Panc1 (cell line): ENCODE results near the gene LAMB3. TPM values are rescaled to one million over a fixed set of nuclear protein-coding genes. Genes with fewer than 3 reads are reported as not detected.

Source experiments
- ATAC-seq: fragments of 200-7000 bp; cut with Tn5 transposase; 2 replicates; pipeline ENCODE4 v1.9.1; 2020; ENCODE audit warnings: mild to moderate bottlenecking, moderate library complexity
- BruUV-seq: library from RNA; stranded (reverse); fragments of 400-500 nt; replicated peaks from 2 replicates; lab custom pipeline; 2021; lab: Mats Ljungman, UMichigan
- CTCF ChIA-PET: fragments of 300-600 bp; sonication (Branson Sonifier 250); formaldehyde crosslinking; loops from one replicate; lab custom pipeline; 2022; ENCODE audit warnings: antibody characterized with exemption; lab: Charles Lee
- POLR2A ChIA-PET: fragments of 300-600 bp; sonication (Branson Sonifier 250); formaldehyde crosslinking; loops from one replicate; lab custom pipeline; 2022; ENCODE audit warnings: antibody characterized with exemption; lab: Charles Lee
- DNase-seq: peaks from one replicate; pipeline ENCODE4 v3.0.0-alpha.2; 2010; ENCODE audit warnings: low read depth, low spot score
- H3K27ac ChIP-seq: 2 replicates; pipeline ENCODE4 v1.5.1; 2011; ENCODE audit warnings: mild to moderate bottlenecking, low read length, inconsistent platforms
- H3K27me3 ChIP-seq: fragments of 200-500 bp; sonication (Bioruptor generic); 2 replicates; pipeline ENCODE4 v1.6.0; 2014; ENCODE audit warnings: low read length, inconsistent platforms; ENCODE audit not compliant: control insufficient read depth, insufficient read depth
- H3K36me3 ChIP-seq: fragments of 200-500 bp; sonication (Bioruptor generic); 2 replicates; pipeline ENCODE4 v1.5.1; 2014; ENCODE audit warnings: inconsistent platforms, mild to moderate bottlenecking, low read length, moderate library complexity; ENCODE audit not compliant: control insufficient read depth, insufficient read depth
- H3K4me1 ChIP-seq: 2 replicates; pipeline ENCODE4 v1.5.1; 2011; ENCODE audit warnings: inconsistent platforms, mild to moderate bottlenecking, low read length, moderate library complexity; ENCODE audit not compliant: control insufficient read depth, insufficient read depth
- H3K4me3 ChIP-seq, 2 experiments: 2 replicates each; pipeline ENCODE4 v1.5.1; 2011 to 2012; ENCODE audit warnings: low read depth in 2 of 2, low read length in 2 of 2, mild to moderate bottlenecking in 2 of 2, inconsistent platforms in 1 of 2, moderate library complexity in 1 of 2
- H3K9me3 ChIP-seq: fragments of 200-500 bp; sonication (Bioruptor generic); 2 replicates; pipeline ENCODE4 v1.5.1; 2014; ENCODE audit warnings: low read depth, mild to moderate bottlenecking, inconsistent platforms, low read length, moderate library complexity; ENCODE audit not compliant: control insufficient read depth, insufficient read depth
- CTCF ChIP-seq: fragments of 450-650 bp; IDR thresholded peaks from 2 replicates; pipeline ENCODE4 v1.5.1; 2017; ENCODE audit warnings: mild to moderate bottlenecking
- POLR2AphosphoS5 ChIP-seq: IDR thresholded peaks from 2 replicates; pipeline ENCODE4 v1.6.1; 2012; ENCODE audit warnings: mild to moderate bottlenecking, low read depth, low read length, moderate library complexity
- REST ChIP-seq, 2 experiments: IDR thresholded peaks; 2 replicates each; pipeline ENCODE4 v1.6.1; 2011 to 2012; ENCODE audit warnings: low read depth in 2 of 2, control low read depth in 1 of 2, low read length in 1 of 2, mild to moderate bottlenecking in 1 of 2, moderate library complexity in 1 of 2; ENCODE audit not compliant: insufficient read depth in 1 of 2
- SIN3A ChIP-seq: IDR thresholded peaks from 2 replicates; pipeline ENCODE4 v1.6.1; 2012; ENCODE audit warnings: low read depth, mild to moderate bottlenecking, low read length, moderate library complexity, borderline replicate concordance; ENCODE audit not compliant: insufficient read depth
- TCF7L2 ChIP-seq: IDR thresholded peaks from 2 replicates; pipeline ENCODE4 v1.6.1; 2011; ENCODE audit warnings: mild to moderate bottlenecking, low read depth, low read length, inconsistent platforms
- in situ Hi-C: cut with HindIII; loops from 2 replicates; pipeline ENCODE4 v1.10.0; 2016; ENCODE audit warnings: low sequenced_read_pairs, low pct_unique_long_range_greater_than_20kb
- intact Hi-C: fragments of 100-400 bp; cut with micrococcal nuclease; formaldehyde crosslinking; loops from one replicate; pipeline ENCODE4 v1.10.0; 2022; ENCODE audit not compliant: unreplicated experiment
- total RNA-seq: library from RNA; stranded (reverse); gene quantifications from one replicate; pipeline ENCODE4 v1.2.1, GENCODE V29; 2021; ENCODE audit not compliant: unreplicated experiment

The LAMB3 gene
- total RNA-seq, 1 experiment from 2014 or later = 0.85 TPM

GRCh38 chr1:209617755-209618154 is 34.5 kb downstream of the LAMB3 start:
- Histone ChIP-seq H3K9me3 (no peaks in the 10 kb centered on the region), H3K4me3 (no peak overlapping the region), H3K4me1 (no peaks in the 10 kb centered on the region), H3K36me3 (no peaks in the 10 kb centered on the region), H3K27me3 (no peaks in the 10 kb centered on the region; the same call in 1 of the 2 replicates), H3K27ac (no peak overlapping the region)
- no TSS peak for BruUV-seq
- no peak for ATAC-seq
- intact Hi-C loops (no loop called here), in situ Hi-C loops (no loop called here)
- no peak for TF ChIP-seq CTCF
- TF ChIP-seq TCF7L2 = no peak
- no peak for TF ChIP-seq SIN3A
- no peak for DNase-seq
- ChIA-PET CTCF (no interaction called here), POLR2A (no interaction called here)

GRCh38 chr1:209617047-209617673 is 35.1 kb downstream of the LAMB3 start:
- H3K9me3 ChIP-seq = no peaks in the 10 kb centered on the region
- ATAC-seq (no peak), DNase-seq (no peak)
- H3K4me1 ChIP-seq = no peaks in the 10 kb centered on the region
- H3K36me3 ChIP-seq = no peaks in the 10 kb centered on the region
- H3K4me3 ChIP-seq = no peak overlapping the region
- ChIA-PET POLR2A (no interaction called here), CTCF (no interaction called here)
- H3K27me3 ChIP-seq = no peaks in the 10 kb centered on the region; the same call in 1 of the 2 replicates
- no peak for TF ChIP-seq CTCF
- TF ChIP-seq REST (IDR thresholded peaks at IDR 0.05; ENCODE audit: insufficient read depth in 1 of 2, low read depth in 2 of 2, low read length in 1 of 2) = no peak
- TF ChIP-seq SIN3A = no peak
- no peak for TF ChIP-seq TCF7L2
- TF ChIP-seq POLR2AphosphoS5 = no peak
- no peak overlapping the region for H3K27ac ChIP-seq
- intact Hi-C loops (no loop called here), in situ Hi-C loops (no loop called here)
- BruUV-seq = no TSS peak
